Measurements from ENCODE around the gene SH3TC1.

Gene SH3TC1

DNA sequence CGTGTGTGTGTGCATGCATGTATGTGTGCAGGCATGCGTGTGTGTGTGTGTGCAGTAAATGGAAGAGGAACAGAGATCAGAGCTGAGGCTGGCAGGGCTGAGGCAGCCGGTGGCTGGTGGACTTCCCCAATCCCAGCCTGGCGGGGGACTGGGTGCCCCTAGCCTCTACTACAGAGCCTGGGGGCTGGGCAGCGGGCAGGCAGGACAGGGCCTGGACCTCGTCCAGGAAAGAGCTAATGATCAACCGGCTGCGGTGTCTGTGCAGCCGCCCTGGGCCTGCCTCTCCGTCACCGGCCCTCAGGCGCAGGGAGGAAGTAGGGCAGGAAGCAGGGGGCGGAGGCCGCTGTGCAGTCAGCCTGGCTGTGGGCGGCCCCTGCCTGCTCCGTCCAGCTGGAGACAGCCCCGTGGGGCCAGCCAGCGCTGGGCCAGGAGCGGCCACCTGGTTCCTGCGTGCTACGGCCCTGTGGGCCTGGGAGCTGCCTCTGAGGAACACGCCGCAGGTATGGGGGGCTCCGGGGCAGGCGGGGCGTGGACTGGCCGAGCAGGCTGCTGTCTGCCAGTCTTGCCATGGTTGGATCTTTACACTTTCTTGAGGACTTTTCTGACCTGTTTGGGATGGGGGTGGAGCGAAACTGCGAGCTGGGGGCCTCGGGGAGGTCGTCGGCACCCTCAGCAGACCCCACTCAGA is at the start of gene SH3TC1:
Gene SH3TC1 (plus strand): TSS at position 385 of the 688 bp plus-strand sequence. CDS start 5,905 bp downstream, outside the sequence.
- no peak for DNase-seq

DNA sequence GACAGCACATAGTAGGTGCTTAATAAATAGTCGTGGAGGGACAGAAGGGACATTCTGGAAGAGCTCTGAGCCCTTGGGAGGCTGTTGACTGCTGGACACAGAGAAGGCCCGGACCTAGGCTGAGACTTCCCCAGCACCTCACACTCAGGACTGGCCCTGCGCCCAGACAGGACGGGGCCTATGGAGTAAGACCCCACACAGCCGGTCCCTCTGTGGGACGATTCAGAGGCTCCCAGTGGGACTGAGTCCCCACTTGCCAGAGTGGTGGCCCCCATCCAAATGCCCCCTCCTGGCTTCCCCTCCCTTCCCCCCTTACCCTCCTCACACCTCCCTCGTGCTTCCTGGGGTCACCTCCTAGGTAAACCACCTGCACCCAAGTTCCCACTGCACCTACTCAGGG is 49.4 kb upstream of the SH3TC1 start:
- DNase-seq = no peak

DNA sequence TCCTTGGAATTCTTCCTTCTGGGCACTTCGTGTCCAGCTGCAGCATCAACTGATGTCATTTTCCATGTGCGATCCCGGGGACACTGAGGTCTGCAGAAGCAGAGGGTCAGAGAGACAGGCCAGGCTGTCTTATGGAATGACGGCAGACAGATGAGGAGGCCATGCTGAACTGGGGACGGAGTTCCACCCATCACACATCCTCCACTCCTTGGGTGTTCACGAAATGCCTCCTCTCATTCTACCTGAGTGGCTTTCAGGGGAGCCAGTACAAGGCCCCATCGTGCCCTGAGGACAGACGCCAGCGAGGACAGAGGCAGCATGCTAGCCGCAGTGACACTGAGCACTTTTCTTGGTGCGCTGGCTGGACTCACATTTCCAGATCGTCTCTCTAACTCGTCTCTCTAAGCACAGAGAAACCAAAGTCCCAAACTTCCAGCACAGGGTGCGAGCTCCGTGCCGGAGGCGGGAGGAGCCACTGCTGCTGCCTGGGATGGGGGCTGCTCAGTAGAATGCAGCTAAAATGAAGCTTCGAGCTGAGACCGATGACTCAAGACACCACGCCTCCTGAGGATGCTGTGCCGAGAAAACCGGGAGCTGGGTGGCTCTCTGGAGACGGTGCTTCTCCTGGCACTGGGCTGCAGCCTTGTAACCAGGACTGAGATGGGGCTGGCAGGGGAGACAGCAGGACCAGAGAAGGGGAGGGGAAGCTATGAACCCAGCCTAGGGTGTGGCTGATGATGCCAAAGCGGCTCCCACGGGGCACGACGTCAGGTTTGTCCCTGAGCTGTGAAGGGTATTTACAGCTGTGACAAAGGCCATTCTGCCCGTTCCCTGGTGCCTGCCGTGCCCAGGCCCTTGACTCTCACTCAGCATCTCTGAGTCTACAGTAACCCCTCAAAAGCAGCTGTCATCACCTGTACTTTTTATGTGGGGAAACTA is 48.7 kb upstream of the SH3TC1 start:
- DNase-seq = no peak

DNA sequence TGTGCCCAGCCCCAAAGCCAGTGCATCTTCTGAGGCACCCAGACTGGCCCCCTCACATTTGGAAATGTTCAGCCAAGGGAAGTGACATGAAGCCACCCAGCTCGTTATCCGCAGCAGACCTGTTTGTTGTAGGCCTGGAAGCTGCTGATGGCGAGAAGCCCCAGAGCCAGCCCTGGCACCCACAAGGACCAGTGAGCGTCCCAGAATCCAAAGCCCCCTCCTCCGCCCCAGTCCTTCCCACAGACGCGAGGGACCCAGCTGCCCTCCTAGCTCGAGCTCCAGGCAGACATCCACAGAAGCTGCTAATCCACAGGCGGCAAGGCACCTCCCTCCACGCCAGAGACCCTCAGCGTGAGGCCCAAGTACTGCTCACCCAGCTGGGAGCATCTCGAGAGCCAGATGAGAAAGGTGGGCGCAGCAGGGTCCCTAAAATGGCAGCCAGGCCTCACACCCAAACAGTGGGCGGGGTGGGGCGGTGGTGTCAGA is 47.9 kb upstream of the SH3TC1 start:
- no peak for DNase-seq

DNA sequence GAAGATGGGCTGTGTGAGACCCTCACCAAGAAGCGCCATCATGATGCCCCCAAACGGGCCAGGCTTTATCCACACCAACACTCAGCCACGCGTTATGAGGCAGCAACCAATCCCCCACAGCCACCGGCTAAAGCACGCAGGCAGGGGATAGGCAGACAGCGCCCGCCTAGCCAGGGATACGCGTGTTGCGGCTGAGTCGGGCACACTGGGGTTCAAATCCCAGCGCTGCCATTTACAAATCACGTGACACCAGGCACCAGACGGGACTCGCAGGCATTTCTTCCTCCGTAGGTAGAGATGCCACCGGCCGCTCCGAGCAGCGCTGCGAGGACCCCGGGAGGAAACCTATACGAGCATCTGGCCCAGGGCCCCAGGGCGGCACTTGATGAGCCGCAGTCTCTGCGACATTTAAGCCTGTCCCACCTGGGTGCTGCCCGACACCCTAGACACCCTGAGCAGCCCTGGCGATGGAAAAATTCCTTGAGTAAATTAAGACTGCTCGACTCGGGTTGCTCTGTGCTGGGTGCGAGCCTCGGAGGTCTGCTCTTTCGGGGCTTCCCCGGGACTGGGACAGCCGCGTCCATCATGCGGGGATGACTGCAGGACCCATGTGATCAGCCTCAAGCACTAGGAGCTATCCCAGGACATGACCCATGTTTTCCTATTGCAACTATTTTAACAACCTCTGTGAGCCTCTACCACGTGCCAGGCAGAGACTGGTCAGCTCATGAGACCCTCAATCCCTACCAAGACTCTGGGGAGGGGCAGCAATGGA is 46.8 kb upstream of the SH3TC1 start:
- DNase-seq = no peak

GRCh38 chr4:8152865-8153257 is 46.2 kb upstream of the SH3TC1 start:
- no peak for DNase-seq

GRCh38 chr4:8153441-8153840 is 45.6 kb upstream of the SH3TC1 start:
- no peak for DNase-seq

DNA sequence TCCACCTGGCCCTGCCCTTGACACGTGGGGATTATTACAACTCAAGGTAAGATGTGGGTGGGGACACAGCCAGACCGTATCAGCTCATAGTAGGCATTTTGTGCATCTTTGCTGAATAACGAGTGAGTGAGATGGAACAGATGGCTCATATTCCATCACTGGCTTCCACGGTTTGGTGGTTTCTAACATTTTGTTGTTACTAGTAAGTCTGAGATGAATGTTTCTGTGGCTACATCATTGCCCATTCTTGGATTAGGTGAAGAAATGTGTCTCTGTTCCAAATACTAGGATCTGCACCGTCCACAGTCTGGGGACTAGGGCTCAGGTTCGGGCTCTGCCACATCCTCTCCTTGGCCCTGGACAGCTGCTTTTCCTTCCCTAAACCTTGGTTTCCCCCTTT is 44.0 kb upstream of the SH3TC1 start:
- no peak for DNase-seq

DNA sequence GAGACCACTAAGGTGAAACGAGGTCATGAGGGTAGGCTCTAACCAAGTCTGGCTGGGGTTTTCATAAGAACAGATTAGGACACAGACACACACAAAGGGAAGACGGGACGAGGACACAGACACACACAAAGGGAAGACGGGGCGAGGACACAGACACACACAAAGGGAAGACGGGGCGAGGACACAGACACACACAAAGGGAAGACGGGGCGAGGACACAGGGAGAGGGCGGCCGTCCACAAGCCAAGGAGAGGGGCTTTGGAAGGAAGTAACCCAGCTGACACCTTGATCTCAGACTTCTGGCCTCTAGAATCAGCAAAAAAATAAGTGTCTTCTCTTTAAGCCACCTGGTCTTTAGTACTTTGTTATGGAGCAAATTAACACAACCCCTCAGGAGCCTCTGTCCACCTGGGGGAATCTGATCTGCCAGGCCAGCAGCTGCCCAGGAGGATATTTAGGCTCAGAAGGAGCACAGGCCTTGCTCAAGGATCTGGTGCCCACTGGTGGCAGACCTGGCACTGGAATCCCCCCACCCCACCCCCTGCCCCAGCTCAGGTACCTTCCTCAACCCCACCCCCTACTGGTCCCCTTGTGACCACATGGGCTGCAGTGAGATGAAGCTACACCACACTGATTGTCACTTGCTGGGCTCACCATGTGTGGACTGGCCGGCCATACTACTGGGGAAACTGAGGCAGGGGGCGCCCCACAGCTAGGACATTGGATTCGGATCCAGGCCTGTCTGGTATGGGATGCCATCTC is 43.2 kb upstream of the SH3TC1 start:
- no peak for DNase-seq

- no peak for DNase-seq
Observed at GRCh38 chr4:8156617-8157016, 42.5 kb upstream of the SH3TC1 start.

- DNase-seq = peak; percentile 15
Observed at GRCh38 chr4:8157496-8157895, 41.6 kb upstream of the SH3TC1 start.

GRCh38 chr4:8157944-8158709 is 41.0 kb upstream of the SH3TC1 start:
- no peak for DNase-seq

DNA sequence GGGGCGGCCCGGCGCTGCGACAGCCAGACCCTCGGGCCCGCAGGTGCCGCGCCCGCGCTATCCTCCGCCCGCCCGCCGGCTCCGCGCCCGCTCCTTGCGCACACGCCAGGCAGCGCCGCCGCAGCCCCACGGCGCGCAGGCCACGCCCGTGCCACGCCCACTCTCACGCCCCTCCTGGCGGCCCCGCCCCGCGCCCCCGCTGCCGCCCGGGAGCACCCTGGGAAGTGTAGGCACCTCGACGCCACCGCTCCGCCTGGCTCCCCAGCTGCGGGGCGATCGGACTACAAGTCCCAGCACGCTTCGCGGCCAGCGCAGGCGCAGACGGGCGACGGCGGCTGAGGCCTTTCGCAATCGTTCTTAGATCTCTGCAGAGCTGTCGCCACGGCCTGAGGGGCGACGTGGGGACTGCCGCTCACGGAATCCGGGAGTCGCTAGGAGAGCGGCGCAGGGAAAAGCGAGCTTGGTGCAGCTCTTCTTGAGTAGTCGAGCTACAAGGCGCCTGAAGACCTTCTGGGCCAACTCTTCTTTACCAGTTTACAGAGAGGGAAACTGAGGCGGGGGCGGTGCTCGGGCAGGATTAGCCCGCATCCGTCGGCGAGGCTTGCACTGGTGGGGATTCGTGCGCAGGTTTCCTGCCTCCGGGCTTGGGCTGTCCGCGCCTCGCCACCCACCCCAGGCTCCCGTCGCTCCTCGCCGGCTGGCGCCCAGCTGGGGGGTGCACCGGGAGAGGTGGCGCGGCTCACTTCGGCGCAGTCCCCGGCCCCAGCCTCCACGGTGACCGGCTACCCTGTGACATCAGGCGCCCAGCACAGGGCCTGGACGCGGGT is 40.2 kb upstream of the SH3TC1 start, which contains the start of gene ABLIM2:
Gene ABLIM2 (minus strand): TSS at position 104 of the 827 bp plus-strand sequence. CDS start 124 bp downstream, outside the sequence.
- peak; percentile 96 for DNase-seq

- peak; percentile 37 for DNase-seq
Observed at GRCh38 chr4:8159537-8160232, 39.4 kb upstream of the SH3TC1 start.

DNA sequence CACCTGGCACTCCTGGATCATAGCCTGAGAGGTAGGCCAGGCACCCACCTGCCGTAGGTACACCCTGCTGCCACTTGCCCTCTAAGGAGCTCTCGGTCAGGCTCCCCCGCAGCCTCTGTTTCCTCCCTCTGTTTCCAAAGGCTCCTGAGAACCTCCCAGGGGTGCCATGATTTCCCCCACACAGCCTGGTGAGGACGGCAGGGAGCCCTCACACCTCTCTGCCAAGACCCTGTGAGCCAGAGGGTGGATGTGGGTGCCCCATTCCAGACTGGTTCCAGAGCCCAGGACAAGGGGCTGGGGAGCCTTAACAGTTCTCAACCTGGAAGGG is 38.9 kb upstream of the SH3TC1 start:
- DNase-seq = no peak

DNA sequence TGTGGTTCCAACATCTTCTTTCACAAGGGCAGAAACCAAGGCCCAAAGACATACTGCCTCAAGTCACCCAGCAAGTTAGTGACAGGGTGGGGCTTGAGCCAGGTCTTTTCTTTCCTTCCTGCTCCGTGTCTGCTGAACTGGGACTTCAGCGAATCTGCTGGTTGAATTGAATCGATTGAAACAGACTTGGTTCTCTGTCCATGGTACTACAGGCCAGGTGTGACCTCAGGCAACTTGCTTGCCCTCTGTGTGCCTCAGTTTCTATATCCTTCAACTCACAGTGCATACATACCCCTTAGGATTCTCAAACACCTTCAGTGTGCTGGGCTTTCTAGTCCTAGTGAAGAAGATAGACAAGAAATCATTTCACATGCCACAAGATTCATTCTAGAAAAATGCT is 38.5 kb upstream of the SH3TC1 start:
- no peak for DNase-seq

GRCh38 chr4:8162625-8163024 is 36.5 kb upstream of the SH3TC1 start:
- peak; percentile 69 for DNase-seq

- DNase-seq = no peak
Observed at GRCh38 chr4:8163026-8163425, 36.1 kb upstream of the SH3TC1 start.

DNA sequence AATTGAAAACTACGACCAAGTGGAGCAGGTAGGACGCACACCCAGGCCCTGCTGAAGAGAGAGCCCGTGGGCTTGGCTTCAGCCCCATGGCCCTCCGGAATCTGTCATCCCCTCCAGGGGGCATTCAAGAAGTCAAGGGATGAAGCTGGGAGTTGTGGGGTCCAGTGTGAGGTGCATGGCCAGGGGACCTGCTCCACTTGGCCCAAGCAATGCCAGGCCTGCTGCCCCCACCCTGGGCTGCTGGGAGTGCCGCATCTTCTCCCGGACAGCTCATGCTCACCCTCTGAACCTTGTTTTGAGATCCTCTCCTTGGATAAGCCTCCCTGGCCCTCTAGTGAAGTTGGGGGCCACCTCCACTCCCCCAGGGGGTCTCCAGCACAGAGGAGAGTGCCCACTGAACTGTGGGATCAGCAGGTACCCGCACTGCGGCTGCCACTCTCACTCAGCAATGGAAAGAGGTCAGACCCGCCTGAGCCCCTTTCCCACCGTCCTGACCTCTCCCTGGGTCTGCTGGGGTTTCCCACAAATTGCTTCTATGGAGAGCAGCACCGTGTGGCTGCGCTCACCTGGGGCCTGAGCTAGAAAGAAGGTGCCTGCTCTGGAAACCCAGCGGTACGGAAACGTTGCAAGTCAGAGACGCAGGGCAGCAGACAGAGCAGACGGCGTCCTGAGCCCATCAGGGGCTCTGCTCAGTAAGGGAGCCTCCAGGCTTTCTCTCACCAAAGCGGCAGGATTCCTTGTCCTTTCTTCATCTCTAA is 35.5 kb upstream of the SH3TC1 start:
- no peak for DNase-seq

Measured in NCI-H345 (cell line).